Measurements from ENCODE around the gene CRADD.

DNA sequence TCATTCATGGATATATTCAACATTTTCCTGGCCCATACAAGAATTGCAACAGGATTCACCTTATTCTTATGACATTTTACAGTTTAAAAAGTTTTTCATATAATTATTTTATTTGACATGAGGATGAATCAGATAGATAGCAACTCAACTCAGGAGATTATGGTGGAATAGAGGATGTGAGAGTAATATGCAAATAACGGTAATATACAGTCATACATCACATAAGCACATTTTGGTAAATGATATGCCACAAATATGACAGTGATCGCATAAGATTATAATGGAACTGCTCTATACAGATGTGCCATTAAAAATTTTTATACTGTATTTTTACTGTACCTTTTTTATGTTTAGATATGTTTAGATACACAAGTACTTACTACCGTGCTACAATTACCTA is 24.1 kb upstream of the CRADD start:
- TF ChIP-seq ATF3 (IDR thresholded peaks at IDR 0.05; ENCODE audit: borderline replicate concordance, extremely low read depth, low read depth, low read length): no peak
- no peak for TF ChIP-seq CBX5 (IDR thresholded peaks at IDR 0.05; ENCODE audit: low read depth)
- TF ChIP-seq GABPA (IDR thresholded peaks at IDR 0.05; ENCODE audit: low read depth): no peak
- no peak for TF ChIP-seq CTCF (IDR thresholded peaks at IDR 0.05 in 2 of 3, conservative IDR thresholded peaks at IDR 0.05 in 1 of 3; ENCODE audit: control insufficient read depth in 2 of 3, extremely low read depth in 1 of 3, insufficient read depth in 1 of 3, low read depth in 3 of 3, low read length in 3 of 3)
- no peak for TF ChIP-seq GATAD2B (conservative IDR thresholded peaks at IDR 0.05; ENCODE audit: low read depth)
- TF ChIP-seq SIX5 (IDR thresholded peaks at IDR 0.05; ENCODE audit: low read depth, low read length, severe bottlenecking): no peak
- no peak for TF ChIP-seq REST (IDR thresholded peaks at IDR 0.05; ENCODE audit: low read depth, low read length)
- TF ChIP-seq BCL11A (IDR thresholded peaks at IDR 0.05; ENCODE audit: low read depth, low read length): no peak
- no peak for TF ChIP-seq ZNF592 (IDR thresholded peaks at IDR 0.05)

Data from GM12878 (cell line).